SH-SY5Y (cell line): ENCODE data around the gene SVIL.

ENCODE experiments used
- GATA2 ChIP-seq: IDR thresholded peaks from 2 replicates; pipeline ENCODE4 v1.6.1; 2011; ENCODE audit warnings: mild to moderate bottlenecking, low read depth, low read length
- GATA3 ChIP-seq: IDR thresholded peaks from 2 replicates; pipeline ENCODE4 v1.6.1; 2011; ENCODE audit warnings: low read depth, mild to moderate bottlenecking, low read length, moderate library complexity

DNA sequence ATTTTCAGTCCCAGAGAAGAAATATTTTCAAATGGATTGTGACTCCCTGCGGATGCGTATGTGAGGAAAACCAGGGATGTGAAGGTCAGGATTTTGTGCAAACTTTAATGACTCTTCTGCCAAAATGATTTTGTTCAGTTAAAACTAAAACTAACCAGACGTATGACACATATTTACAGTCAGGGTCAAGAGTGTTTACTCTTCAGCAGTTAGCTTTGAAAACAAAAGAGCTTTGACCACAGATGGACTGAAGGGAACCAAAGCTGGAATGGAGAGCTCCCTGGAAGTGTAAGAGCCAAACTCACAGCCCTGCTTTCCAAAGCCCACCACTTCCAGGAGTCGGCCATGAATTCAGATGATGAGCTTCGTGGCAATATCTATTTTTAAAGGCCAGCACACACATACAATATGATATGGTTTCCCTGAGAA is 15.5 kb downstream of the SVIL start:
- TF ChIP-seq GATA2: no peak
- TF ChIP-seq GATA3: no peak
